LHCN-M2 (cell line): ENCODE results near the gene BARX2. TPM values are rescaled to one million over a fixed set of nuclear protein-coding genes. Genes with fewer than 3 reads are reported as not detected.

Experiments
- DNase-seq: peaks from one replicate; pipeline ENCODE4 v3.0.0-alpha.2; 2012; ENCODE audit warnings: low read depth
- total RNA-seq: library from RNA; depleted of rRNA; stranded (reverse); fragments of >200 nt; gene quantifications from 2 replicates; pipeline ENCODE4 v1.2.3, GENCODE V29; 2014

Gene BARX2
- total RNA-seq, 1 experiment from 2014 or later = not detected

- DNase-seq = no peak
These were observed 26.8 kb downstream of the BARX2 start for GRCh38 chr11:129402206-129403171.

- DNase-seq = no peak
These were observed 29.1 kb downstream of the BARX2 start for GRCh38 chr11:129404731-129405130.

GRCh38 chr11:129408865-129409444, 33.3 kb downstream of the BARX2 start:
- no peak for DNase-seq

GRCh38 chr11:129410395-129410960, 34.8 kb downstream of the BARX2 start:
- peak; percentile 2 for DNase-seq

GRCh38 chr11:129412494-129412893, 36.8 kb downstream of the BARX2 start:
- peak; percentile 3 for DNase-seq

GRCh38 chr11:129414144-129414872, 38.7 kb downstream of the BARX2 start:
- no peak for DNase-seq

GRCh38 chr11:129416080-129416820, 40.6 kb downstream of the BARX2 start:
- no peak for DNase-seq

- DNase-seq = no peak
These were observed 41.8 kb downstream of the BARX2 start for GRCh38 chr11:129417458-129417857.

- no peak for DNase-seq
These were observed 42.4 kb downstream of the BARX2 start for GRCh38 chr11:129418039-129418438.

GRCh38 chr11:129419386-129419785, 43.7 kb downstream of the BARX2 start:
- no peak for DNase-seq

- DNase-seq = no peak
These were observed 47.8 kb downstream of the BARX2 start for GRCh38 chr11:129423426-129423825.

GRCh38 chr11:129425214-129425613, 49.6 kb downstream of the BARX2 start:
- DNase-seq = no peak

- DNase-seq = no peak
These were observed 50.4 kb downstream of the BARX2 start for GRCh38 chr11:129426038-129426437.

- no peak for DNase-seq
These were observed 51.1 kb downstream of the BARX2 start for GRCh38 chr11:129426776-129427175.

GRCh38 chr11:129427376-129427775, 51.7 kb downstream of the BARX2 start:
- DNase-seq = no peak

GRCh38 chr11:129427816-129428406, 52.3 kb downstream of the BARX2 start:
- no peak for DNase-seq

GRCh38 chr11:129428557-129428956, 52.9 kb downstream of the BARX2 start:
- DNase-seq = no peak

- DNase-seq = no peak
These were observed 59.2 kb downstream of the BARX2 start for GRCh38 chr11:129434641-129435498.

- DNase-seq = no peak
These were observed 60.0 kb downstream of the BARX2 start for GRCh38 chr11:129435499-129436245.
